Effector memory CD4-positive, alpha-beta T cell (primary cell): ENCODE measurements around the gene CDC42EP2.
A peak's percentile ranks its signal among the peaks of the same experiment; 100 is the strongest.

ENCODE experiments used
- DNase-seq, 3 donors: peaks; one replicate each; pipeline ENCODE4 v3.0.0-alpha.2; 2020
- H3K27ac ChIP-seq: 2 replicates; pipeline ENCODE4 v1.7.0; 2013; ENCODE audit warnings: mild to moderate bottlenecking, low read length, moderate library complexity; ENCODE audit not compliant: insufficient read depth, poor library complexity, severe bottlenecking
- H3K27me3 ChIP-seq: replicated peaks from 2 replicates; pipeline ENCODE4 v1.7.0; 2013; ENCODE audit warnings: mild to moderate bottlenecking, low read length; ENCODE audit not compliant: insufficient read depth, control insufficient read depth, poor library complexity, severe bottlenecking
- H3K36me3 ChIP-seq: 2 replicates; pipeline ENCODE4 v1.7.0; 2013; ENCODE audit warnings: mild to moderate bottlenecking, low read length, moderate library complexity; ENCODE audit not compliant: control insufficient read depth, insufficient read depth
- H3K4me1 ChIP-seq: 2 replicates; pipeline ENCODE4 v1.7.0; 2013; ENCODE audit warnings: low read length, mild to moderate bottlenecking; ENCODE audit not compliant: control insufficient read depth, insufficient read depth, poor library complexity, severe bottlenecking
- H3K4me3 ChIP-seq: 2 replicates; pipeline ENCODE4 v1.7.0; 2013; ENCODE audit warnings: low read length, low read depth, mild to moderate bottlenecking; ENCODE audit not compliant: insufficient read depth, poor library complexity, severe bottlenecking
- H3K9me3 ChIP-seq: 2 replicates; pipeline ENCODE4 v1.7.0; 2013; ENCODE audit warnings: mild to moderate bottlenecking, low read length, moderate library complexity; ENCODE audit not compliant: control insufficient read depth

The CDC42EP2 gene

DNA sequence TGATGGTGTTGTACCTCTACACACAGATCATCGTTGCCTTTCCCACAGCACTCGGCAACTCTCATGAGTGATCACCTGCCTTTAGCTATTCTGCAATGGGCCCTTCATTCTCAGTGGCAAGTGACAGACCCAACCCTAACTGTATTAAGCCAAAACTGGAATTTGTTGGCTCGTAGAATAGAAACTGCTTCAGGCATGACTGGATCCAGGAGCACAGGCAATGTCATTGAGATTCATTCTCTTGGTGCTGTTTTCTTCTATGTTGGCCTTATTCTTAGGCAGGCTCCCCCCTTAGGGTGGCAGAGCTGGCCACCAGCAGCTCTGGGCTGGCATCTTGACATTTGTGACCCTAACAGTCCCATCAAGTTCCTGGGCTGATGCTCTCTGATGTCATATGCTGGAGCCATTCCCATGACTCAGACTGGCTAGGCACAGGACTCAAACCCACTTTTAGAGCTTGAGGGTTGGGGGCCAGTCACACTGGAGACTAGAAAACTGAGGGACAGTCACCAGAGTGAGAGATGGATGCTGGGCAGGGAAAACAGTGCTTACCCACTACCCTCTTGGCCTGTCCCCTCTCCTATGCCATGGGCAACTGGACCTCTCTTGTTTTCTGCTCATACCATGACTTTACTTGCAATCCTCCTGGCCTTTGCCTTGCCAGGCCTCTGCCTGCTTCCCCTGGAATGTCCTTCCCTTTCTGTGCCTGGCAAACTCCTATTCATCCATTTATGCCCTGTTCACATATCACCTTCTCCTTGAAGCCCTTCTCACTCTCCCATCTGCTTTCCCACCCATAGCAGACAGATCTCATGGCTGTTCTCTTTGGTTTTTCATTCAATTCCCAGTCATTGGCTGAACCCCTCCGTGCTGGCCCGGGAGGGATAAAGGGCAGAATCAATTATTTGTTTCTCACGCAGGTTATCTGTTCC lies 7.1 kb upstream of the CDC42EP2 start:
- H3K9me3 ChIP-seq: no peaks in the 10 kb centered on the region
- H3K27me3 ChIP-seq: no peaks in the 10 kb centered on the region
- peaks cover 4% of the 10 kb centered on the region for H3K36me3 ChIP-seq
- no peak overlapping the region for H3K4me3 ChIP-seq
- no peaks in the 10 kb centered on the region for H3K4me1 ChIP-seq
- DNase-seq: no peak
- no peak overlapping the region for H3K27ac ChIP-seq

DNA sequence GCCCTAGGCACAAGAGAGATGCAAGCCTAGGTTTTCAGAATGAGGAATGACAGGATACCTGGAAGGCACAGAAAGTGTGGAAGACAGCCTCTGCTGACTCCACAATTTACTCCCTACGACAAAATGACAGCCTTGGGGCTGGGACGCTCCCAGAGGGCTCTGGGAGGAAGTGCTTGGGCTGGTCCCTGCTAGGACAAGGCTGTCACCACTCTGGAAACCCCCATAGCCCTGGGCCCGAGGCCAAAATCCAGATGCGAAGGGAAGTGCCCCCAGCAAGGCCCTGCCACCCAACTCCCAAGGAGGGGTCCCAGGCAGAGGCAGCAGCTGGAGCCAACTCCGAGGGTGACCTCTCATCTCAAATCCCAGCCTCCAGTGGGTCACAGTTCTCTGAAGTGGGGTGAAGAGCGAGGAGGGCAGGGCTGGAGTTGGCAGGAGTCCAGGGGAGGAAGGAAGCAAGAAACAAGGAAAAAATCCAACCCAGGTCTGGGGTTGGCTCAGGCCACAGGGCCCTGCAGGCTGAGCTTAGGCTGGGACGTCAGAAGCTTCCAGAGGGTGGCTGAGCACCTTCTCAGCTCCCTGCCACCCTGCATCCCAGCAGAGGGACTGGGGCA lies 6.3 kb upstream of the CDC42EP2 start:
- no peaks in the 10 kb centered on the region for H3K27me3 ChIP-seq
- no peak overlapping the region for H3K27ac ChIP-seq
- no peaks in the 10 kb centered on the region for H3K9me3 ChIP-seq
- no peak for DNase-seq
- peaks cover 4% of the 10 kb centered on the region for H3K36me3 ChIP-seq
- H3K4me3 ChIP-seq: no peak overlapping the region
- no peaks in the 10 kb centered on the region for H3K4me1 ChIP-seq

DNA sequence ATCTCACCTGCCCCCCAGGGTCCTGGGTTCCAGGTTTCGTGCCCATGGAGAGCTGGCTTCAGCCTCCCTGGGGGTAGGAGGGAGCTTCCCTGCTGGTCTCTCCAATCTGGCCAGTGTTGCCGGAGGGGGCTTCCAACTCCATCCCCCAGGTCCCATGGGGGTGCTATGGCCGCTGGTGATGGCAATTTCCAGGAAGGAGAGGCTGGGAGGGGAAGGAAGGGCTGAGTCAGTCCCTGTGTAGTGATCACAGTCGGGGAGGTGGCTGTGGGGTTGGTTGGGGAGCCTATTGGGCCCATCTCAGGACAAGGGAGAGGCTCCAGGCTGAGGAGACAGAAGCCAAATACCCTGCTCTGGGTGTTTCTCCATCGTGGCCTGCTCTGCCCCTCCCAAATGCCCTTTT lies 5.7 kb upstream of the CDC42EP2 start:
- no peak overlapping the region for H3K4me3 ChIP-seq
- H3K27ac ChIP-seq: no peak overlapping the region
- no peaks in the 10 kb centered on the region for H3K9me3 ChIP-seq
- H3K4me1 ChIP-seq: no peaks in the 10 kb centered on the region
- no peak for DNase-seq
- no peaks in the 10 kb centered on the region for H3K36me3 ChIP-seq
- no peaks in the 10 kb centered on the region for H3K27me3 ChIP-seq

DNA sequence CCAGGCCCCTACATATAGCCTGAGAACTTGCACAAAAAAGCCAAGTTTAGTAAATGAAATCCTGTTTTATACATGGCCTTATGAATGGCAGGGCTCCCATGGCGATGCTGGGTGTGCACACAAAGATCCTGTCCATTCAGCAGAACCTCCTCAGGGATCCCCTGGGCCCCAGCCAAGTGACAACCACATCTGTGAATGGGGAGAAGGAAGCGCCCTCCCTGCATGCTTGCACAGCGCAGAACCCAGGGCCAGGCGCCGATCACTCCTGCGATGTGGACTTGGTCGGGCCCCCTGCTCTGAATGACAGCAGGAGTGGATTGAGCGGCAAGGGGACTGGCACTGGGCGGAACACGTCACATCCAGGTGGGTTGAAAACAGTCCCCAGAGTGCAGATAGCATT lies 4.5 kb upstream of the CDC42EP2 start:
- DNase-seq: no peak
- Histone ChIP-seq H3K27ac (no peak overlapping the region), H3K27me3 (no peaks in the 10 kb centered on the region), H3K4me3 (no peak overlapping the region), H3K9me3 (no peaks in the 10 kb centered on the region), H3K36me3 (no peaks in the 10 kb centered on the region), H3K4me1 (peaks cover 7% of the 10 kb centered on the region)

DNA sequence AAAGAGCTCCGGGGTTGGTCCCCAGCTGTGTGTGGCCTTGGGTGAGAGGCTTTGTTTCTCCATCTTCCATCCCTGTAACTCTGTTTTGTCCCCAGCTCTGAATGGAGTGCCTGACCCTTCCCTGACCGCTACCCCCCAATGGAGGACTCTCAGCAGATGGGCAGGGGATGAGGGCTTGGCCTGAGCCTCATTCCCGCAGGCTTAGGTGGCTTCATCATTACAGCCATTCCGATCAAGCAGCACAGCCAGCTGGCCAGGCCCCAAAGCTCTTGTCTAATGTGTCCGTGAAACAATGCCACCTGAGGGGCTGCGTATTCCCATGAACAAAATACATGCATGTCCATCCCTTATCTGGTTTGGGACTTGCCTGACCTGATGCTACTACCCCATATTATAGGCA lies 3.9 kb upstream of the CDC42EP2 start:
- no peak overlapping the region for H3K27ac ChIP-seq
- no peaks in the 10 kb centered on the region for H3K36me3 ChIP-seq
- H3K9me3 ChIP-seq: no peaks in the 10 kb centered on the region
- no peak for DNase-seq
- H3K4me3 ChIP-seq: no peak overlapping the region
- peaks cover 12% of the 10 kb centered on the region for H3K4me1 ChIP-seq
- no peaks in the 10 kb centered on the region for H3K27me3 ChIP-seq

DNA sequence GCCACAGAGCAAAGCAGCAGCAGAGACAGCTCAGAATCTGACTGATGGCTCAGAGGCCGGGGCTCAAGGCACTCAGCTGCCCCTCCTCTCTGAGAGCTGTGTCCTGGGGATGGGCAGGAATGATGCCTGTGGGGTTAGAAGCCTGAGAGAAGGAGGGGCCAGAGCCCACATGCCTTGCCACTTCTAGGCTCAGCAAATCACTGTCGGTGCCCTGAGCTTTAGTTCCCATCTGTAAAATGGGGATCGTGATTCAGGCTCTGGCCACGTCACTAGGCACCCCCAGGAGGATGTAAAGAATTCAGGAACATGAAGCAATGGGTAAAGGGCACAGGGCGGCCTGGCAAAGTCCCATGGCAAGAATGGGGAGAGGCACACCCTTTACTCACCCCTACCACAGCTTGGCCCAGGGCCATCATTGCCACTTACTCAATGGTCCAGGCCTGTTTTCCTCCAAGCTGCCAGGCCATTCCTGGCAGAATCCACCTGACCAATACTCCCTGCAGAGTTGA lies 3.4 kb upstream of the CDC42EP2 start:
- H3K27ac ChIP-seq: no peak overlapping the region
- peaks cover 14% of the 10 kb centered on the region for H3K4me1 ChIP-seq
- H3K27me3 ChIP-seq: no peaks in the 10 kb centered on the region
- no peaks in the 10 kb centered on the region for H3K9me3 ChIP-seq
- DNase-seq: no peak
- no peak overlapping the region for H3K4me3 ChIP-seq
- H3K36me3 ChIP-seq: no peaks in the 10 kb centered on the region

DNA sequence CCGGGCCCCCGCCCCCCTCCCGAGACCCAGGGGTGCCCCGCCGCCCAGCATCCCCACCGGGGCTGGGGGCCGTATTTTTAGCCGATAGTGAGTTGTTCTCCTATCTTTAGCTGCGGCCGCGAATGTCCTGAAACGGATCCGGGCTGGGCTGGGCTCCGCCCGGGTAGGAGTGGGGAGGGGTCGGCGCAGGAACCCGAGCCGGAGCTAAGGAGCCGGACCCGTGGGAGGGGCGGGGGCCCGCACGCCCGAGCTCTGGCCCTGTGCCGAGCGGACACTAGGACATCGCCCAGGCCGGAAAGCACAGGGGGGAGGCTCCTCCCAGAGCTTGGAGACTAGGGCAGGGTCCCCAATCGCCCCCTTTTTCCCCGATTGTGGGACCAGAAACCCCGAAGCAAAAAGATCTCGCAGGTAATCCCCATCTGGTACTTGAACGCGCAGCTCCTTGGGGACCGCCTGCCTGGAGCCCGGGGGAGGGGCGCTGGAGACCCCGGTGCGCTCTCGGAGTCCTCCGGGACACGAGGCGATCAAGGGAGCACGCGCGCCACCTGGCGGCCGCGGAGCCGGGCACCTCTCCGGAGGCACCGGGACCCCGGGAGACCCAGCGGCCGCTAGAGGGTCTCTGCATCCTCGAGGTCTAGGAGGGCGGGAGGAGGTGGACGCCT lies 669 bp downstream of the CDC42EP2 start:
- peaks cover 14% of the 10 kb centered on the region for H3K4me1 ChIP-seq
- H3K4me3 ChIP-seq: peak overlapping the region; percentile 91
- H3K27me3 ChIP-seq: no peaks in the 10 kb centered on the region
- no peaks in the 10 kb centered on the region for H3K36me3 ChIP-seq
- peak overlapping the region; percentile 32 for H3K27ac ChIP-seq
- peak; percentile 53 to 70 (median 57) for DNase-seq
- H3K9me3 ChIP-seq: no peaks in the 10 kb centered on the region

DNA sequence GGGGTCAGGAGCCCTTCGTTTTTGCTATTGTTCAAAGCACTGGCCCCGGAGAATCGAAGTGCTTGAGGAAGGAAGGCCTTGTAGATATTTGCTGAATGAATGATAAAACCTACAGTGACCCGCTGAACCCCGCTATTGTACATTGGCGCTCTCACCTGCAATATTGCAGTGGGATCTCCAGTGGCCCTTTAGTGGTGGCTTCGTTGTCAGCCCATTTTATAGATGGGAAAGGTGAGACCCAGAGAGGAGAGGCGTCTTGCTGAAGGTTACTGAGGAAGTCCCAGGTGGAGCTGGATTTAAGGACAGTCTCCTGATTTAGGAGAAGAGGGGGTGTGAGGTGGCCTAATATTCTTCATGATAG lies 1.2 kb downstream of the CDC42EP2 start:
- no peaks in the 10 kb centered on the region for H3K36me3 ChIP-seq
- no peaks in the 10 kb centered on the region for H3K9me3 ChIP-seq
- H3K27ac ChIP-seq: no peak overlapping the region
- no peaks in the 10 kb centered on the region for H3K27me3 ChIP-seq
- H3K4me1 ChIP-seq: peaks cover 14% of the 10 kb centered on the region
- DNase-seq: no peak
- peak overlapping the region; percentile 91 for H3K4me3 ChIP-seq

DNA sequence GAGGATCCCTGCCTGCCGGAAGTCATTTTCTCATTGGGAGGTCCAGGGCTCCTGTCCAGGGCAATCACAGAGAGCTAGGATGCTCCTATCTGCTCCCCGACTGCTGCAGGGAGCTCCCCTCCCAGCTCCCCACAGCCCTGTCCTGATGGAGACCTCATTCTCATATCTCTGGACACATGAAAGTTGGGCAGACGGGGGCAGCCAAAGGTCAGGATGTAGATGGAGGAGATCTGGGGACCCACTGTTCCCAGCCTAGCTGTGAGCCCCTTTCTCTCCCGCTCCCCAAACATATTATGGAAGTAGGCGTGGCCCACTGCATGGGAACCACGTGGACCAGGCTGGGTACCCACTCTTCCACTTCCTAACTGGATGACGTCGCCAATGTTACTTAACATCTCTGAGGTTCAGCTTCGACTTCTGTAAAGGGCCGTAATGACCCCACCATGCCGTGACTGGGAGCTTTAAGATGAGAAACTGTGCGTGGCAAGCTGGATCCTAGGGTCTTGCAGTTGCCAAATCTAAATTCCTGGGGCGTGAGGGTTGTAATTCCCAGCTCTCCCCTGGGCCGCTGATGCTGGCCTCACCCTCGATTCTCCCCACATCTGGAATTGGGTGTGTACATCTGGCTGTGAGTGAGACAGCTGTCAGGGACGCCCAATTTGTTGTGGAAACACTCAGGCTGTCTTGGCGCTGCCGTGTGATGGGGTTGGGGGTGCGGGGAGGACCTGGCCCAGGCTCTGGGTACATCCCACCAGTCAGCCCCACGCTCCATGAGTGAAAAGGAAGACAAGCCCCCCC lies 1.8 kb downstream of the CDC42EP2 start:
- Histone ChIP-seq H3K4me3 (no peak overlapping the region), H3K27ac (no peak overlapping the region)

More for the DNA sequence above, 1.8 kb downstream of the CDC42EP2 start:
- no peaks in the 10 kb centered on the region for H3K36me3 ChIP-seq
- H3K9me3 ChIP-seq: no peaks in the 10 kb centered on the region
- no peak for DNase-seq
- peaks cover 14% of the 10 kb centered on the region for H3K4me1 ChIP-seq
- no peaks in the 10 kb centered on the region for H3K27me3 ChIP-seq
